Rectal smooth muscle tissue (tissue), 1 donor: ENCODE data around the gene HOXB5.

Source experiments
- H3K27ac ChIP-seq: one replicate; pipeline ENCODE4 v1.7.0; 2013; ENCODE audit warnings: low read depth, low read length, inconsistent platforms
- H3K27me3 ChIP-seq: one replicate; pipeline ENCODE4 v1.7.0; 2013; ENCODE audit warnings: low read length; ENCODE audit not compliant: control insufficient read depth, insufficient read depth
- H3K36me3 ChIP-seq: one replicate; pipeline ENCODE4 v1.7.0; 2013; ENCODE audit warnings: low read length; ENCODE audit not compliant: control insufficient read depth, insufficient read depth
- H3K4me1 ChIP-seq: one replicate; pipeline ENCODE4 v1.7.0; 2013; ENCODE audit warnings: low read length; ENCODE audit not compliant: control insufficient read depth, insufficient read depth
- H3K4me3 ChIP-seq: one replicate; pipeline ENCODE4 v1.7.0; 2013; ENCODE audit warnings: low read length
- H3K9ac ChIP-seq: one replicate; pipeline ENCODE4 v1.7.0; 2013; ENCODE audit warnings: low read length

Gene HOXB5

DNA sequence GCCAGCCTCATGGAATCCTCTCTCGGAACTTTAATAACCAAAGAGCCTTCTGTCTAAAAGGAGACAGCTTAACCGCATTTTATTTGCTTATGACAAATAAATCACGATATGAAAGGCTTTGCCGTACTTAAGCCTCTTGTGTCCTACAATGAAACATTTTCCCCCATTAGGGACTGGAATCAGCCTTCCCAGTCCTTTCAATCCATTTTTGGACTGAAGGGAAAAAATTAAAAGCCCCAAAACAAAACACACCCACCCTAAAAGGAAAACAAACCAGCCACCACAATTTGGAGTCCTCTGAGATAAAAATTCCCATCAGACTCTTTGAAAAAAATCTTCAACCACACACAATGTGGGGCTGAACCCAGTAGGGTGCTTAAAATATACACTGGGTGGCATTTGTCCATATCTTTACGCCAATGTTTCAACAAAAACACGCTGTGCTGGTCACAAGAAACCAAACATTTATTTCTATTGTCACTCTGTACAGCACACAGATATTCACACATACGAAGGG is 18.5 kb downstream of the HOXB5 start:
- Histone ChIP-seq H3K27me3 (no peaks in the 10 kb centered on the region), H3K27ac (peak overlapping the region; percentile 94), H3K4me3 (no peak overlapping the region), H3K4me1 (peaks cover 47% of the 10 kb centered on the region), H3K36me3 (no peaks in the 10 kb centered on the region), H3K9ac (no peak overlapping the region)

DNA sequence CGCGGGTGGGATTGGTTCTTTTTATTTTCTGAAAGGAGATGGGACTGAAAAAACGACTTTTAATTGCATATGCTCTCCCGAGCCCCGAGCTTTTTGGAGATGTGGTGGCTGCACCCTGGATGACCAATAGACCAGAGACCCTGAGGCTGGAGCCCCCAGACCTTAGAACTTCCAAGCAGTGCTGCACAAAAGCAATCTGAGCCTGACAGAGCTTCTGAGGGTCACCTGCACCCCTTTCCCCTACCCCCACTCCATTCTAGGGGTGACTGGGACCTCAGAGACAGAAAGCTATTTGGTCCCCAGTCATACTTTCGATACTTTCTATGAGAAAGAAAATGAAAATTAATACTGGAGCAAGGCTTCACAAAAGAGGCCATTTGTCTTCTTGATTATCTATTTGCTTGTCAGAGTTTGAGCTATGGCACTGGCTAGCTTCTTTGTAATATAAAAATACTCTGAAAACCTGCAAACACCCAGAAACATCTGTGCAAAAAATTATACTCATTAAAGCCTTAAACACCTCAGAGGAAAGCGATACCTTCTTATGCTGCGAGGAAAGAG is 19.0 kb downstream of the HOXB5 start:
- Histone ChIP-seq H3K4me1 (peaks cover 52% of the 10 kb centered on the region), H3K9ac (no peak overlapping the region), H3K4me3 (no peak overlapping the region), H3K36me3 (no peaks in the 10 kb centered on the region), H3K27me3 (no peaks in the 10 kb centered on the region), H3K27ac (peak overlapping the region; percentile 94)

GRCh38 chr17:48571826-48572417 is 21.7 kb downstream of the HOXB5 start:
- Histone ChIP-seq H3K27me3 (no peaks in the 10 kb centered on the region), H3K9ac (no peak overlapping the region), H3K4me3 (peak overlapping the region; percentile 49), H3K36me3 (no peaks in the 10 kb centered on the region), H3K4me1 (peaks cover 67% of the 10 kb centered on the region), H3K27ac (peak overlapping the region; percentile 94)

DNA sequence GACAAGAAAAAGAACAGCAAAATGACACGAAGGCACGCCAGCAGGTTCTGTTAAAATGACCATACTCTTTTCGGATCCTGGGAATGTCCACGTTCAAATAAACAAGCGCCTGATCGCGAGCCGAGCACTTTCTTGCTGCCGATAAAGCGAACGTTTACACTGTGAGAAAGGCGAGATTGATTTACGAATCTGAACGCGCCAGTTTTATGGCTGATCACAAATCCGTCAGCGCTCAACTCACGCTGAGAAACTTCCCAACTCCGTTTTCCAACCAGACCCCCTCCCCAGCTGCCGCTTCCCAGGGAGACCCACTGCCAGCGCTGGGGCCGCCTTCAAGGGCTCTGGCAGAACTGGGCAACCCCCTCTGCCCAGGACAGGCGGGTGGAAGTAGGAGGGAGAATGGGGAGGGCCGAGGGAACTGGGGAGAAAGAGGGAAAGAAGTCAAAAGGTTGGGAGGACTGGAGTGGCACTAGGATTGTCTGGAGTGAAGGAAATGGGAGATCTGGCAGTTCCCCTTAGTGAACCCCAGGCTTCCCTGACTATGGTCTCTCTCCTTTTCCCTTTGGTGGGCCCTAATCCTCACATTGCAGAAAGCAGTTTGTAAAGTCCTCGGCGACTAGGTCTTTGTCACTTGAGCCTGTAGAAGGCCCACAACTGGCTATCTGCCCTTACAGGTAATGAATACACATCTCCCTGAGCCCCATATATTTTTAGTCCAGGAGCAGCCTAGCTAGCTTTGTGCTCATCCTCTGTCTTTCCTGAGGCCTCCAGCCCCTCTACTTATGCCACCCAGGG is 22.4 kb downstream of the HOXB5 start:
- peaks cover 73% of the 10 kb centered on the region for H3K4me1 ChIP-seq
- H3K4me3 ChIP-seq = peak overlapping the region; percentile 49

GRCh38 chr17:48570325-48571023 is 23.1 kb downstream of the HOXB5 start:
- peak overlapping the region; percentile 94 for H3K27ac ChIP-seq
- no peak overlapping the region for H3K9ac ChIP-seq
- H3K4me1 ChIP-seq = peaks cover 80% of the 10 kb centered on the region
- peak overlapping the region; percentile 49 for H3K4me3 ChIP-seq
- H3K36me3 ChIP-seq = no peaks in the 10 kb centered on the region
- no peaks in the 10 kb centered on the region for H3K27me3 ChIP-seq

More for the DNA sequence above, 22.4 kb downstream of the HOXB5 start:
- Histone ChIP-seq H3K27ac (peak overlapping the region; percentile 94), H3K36me3 (no peaks in the 10 kb centered on the region), H3K9ac (peak overlapping the region; percentile 2), H3K27me3 (no peaks in the 10 kb centered on the region)

- H3K9ac ChIP-seq = no peak overlapping the region
- H3K27ac ChIP-seq = peak overlapping the region; percentile 94
- no peaks in the 10 kb centered on the region for H3K36me3 ChIP-seq
- H3K27me3 ChIP-seq = no peaks in the 10 kb centered on the region
- H3K4me1 ChIP-seq = peaks cover 80% of the 10 kb centered on the region
- peak overlapping the region; percentile 49 for H3K4me3 ChIP-seq
These were observed 23.8 kb downstream of the HOXB5 start for GRCh38 chr17:48569674-48570324.

DNA sequence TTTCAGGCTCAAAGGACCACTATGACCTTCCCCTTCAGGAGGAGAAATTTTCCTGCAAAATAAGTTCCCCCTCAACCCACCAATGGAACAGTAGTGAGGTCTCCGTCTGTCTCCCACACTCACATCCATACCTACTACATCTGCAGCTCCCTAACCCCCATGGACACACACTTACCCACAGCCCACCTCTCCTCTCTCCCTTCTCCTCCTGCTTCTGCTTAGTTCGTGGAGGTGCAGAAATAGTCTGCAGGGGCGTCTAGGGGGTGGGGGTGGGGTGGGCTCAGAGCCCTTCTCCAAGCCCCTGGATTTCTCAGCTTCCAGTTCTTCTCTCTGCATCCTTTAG is 24.4 kb downstream of the HOXB5 start:
- H3K27ac ChIP-seq = peak overlapping the region; percentile 94
- no peaks in the 10 kb centered on the region for H3K36me3 ChIP-seq
- H3K27me3 ChIP-seq = no peaks in the 10 kb centered on the region
- peak overlapping the region; percentile 50 for H3K4me3 ChIP-seq
- H3K9ac ChIP-seq = no peak overlapping the region
- H3K4me1 ChIP-seq = peaks cover 76% of the 10 kb centered on the region

DNA sequence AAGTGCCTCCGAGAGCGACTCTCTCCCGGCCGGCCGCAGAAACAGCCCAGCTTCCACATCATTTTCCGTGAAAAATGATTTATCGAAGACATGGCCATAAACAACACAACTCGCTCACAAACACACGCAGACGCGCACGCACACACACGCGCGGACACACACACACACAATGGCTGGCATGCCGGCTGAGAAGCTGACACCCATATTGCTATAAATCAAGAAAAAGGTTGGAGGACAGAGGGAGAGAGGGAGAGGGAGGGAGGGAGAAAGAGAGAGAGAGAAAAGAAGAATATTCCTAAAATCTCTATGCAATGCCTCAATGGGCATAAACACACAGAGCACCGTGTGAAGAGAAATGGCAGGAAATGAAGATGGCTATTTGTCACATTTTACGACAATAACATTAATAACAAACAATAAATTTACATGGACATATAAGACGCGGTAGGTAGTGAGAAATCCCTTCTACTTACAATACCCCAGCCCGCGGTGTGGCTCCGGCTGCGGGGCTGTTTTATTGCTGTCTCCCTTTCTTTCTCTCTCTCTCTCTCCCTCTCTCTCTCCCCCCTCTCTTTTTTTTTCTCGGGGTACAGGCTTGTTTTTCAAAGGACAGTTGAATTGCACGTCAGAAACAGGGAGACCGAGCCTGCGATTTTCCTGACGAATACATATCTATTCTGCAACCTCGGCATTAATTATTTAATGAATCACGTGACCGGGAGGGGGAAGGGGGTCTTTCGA is 24.9 kb downstream of the HOXB5 start:
- Histone ChIP-seq H3K4me3 (peak overlapping the region; percentile 50), H3K36me3 (no peaks in the 10 kb centered on the region), H3K27ac (peak overlapping the region; percentile 70), H3K4me1 (peaks cover 72% of the 10 kb centered on the region), H3K27me3 (no peaks in the 10 kb centered on the region), H3K9ac (no peak overlapping the region)

DNA sequence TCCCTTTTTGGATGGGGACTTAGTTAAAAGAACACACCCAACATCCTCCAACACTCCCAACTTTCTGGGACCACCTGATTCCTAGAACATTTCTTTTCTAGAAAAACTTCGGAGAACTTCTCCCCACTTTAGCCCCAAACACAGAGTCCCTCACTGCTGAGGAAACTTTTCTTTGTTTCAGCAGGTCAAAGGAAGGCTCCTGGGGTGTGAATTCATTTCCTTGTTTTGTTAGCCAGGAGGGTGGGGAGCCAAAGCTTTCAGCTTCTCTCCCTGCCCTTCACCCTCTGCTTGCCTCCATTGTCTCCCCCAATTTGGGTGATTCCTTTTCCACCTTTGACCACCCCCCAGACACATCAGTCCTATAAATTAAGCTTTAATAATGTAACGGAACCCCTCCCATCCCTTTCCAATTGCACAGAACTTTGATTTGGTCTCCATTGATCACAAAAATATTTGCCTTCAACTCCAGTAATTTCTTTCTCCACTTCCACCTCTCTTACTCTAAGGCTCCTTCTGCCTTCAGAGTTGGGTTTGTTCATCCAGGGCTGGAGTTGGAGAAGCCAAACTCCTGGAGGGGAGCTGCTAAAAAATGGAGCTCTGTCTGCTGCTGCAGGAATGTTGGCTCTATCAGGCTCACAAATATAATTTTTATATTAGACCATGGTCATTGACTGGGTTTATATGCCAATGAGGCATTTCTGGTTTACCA is 25.8 kb downstream of the HOXB5 start:
- H3K4me3 ChIP-seq = peak overlapping the region; percentile 50
- H3K27me3 ChIP-seq = no peaks in the 10 kb centered on the region
- no peak overlapping the region for H3K9ac ChIP-seq
- H3K27ac ChIP-seq = peak overlapping the region; percentile 70
- H3K36me3 ChIP-seq = no peaks in the 10 kb centered on the region
- H3K4me1 ChIP-seq = peaks cover 73% of the 10 kb centered on the region

- Histone ChIP-seq H3K36me3 (no peaks in the 10 kb centered on the region), H3K4me1 (peaks cover 73% of the 10 kb centered on the region), H3K9ac (no peak overlapping the region), H3K4me3 (peak overlapping the region; percentile 25), H3K27ac (peak overlapping the region; percentile 70), H3K27me3 (no peaks in the 10 kb centered on the region)
These were observed 26.4 kb downstream of the HOXB5 start for GRCh38 chr17:48567209-48567608.

DNA sequence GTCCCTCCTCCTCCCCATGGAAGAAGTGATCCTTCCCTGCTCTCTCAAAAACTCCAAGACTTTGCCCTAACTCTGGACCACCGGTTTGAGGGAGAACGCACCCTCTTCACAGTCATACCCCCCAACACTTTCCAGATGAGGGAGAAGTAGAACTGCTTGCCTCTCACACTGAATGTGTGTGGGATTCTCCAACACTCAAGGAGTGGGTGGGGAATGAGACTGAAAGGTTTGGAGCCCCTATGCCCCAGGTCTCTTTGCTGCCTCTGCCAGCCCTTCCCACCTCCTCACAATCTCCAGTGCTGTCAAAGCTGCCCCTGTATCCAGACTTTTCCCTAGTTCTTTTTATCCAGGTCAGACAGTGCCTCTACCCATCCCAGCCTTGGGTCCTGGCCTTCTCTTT is 26.9 kb downstream of the HOXB5 start:
- no peaks in the 10 kb centered on the region for H3K27me3 ChIP-seq
- H3K9ac ChIP-seq = no peak overlapping the region

More for the DNA sequence above, 26.9 kb downstream of the HOXB5 start:
- Histone ChIP-seq H3K36me3 (no peaks in the 10 kb centered on the region), H3K4me3 (no peak overlapping the region), H3K27ac (peak overlapping the region; percentile 70), H3K4me1 (peaks cover 71% of the 10 kb centered on the region)
